GM18909 (cell line): ENCODE data around the gene RPL37.
"Not testable (repeated sequence)": the region's sequence is repeated elsewhere in the genome, so short reads cannot be mapped to it uniquely, and the experiment has no call there.

Experiments used
- ATAC-seq: cut with Tn5 transposase; IDR thresholded peaks from one replicate; pipeline ENCODE4 v1.9.1; 2021; ENCODE audit warnings: mild to moderate bottlenecking; ENCODE audit not compliant: unreplicated experiment, poor library complexity

Gene RPL37

DNA sequence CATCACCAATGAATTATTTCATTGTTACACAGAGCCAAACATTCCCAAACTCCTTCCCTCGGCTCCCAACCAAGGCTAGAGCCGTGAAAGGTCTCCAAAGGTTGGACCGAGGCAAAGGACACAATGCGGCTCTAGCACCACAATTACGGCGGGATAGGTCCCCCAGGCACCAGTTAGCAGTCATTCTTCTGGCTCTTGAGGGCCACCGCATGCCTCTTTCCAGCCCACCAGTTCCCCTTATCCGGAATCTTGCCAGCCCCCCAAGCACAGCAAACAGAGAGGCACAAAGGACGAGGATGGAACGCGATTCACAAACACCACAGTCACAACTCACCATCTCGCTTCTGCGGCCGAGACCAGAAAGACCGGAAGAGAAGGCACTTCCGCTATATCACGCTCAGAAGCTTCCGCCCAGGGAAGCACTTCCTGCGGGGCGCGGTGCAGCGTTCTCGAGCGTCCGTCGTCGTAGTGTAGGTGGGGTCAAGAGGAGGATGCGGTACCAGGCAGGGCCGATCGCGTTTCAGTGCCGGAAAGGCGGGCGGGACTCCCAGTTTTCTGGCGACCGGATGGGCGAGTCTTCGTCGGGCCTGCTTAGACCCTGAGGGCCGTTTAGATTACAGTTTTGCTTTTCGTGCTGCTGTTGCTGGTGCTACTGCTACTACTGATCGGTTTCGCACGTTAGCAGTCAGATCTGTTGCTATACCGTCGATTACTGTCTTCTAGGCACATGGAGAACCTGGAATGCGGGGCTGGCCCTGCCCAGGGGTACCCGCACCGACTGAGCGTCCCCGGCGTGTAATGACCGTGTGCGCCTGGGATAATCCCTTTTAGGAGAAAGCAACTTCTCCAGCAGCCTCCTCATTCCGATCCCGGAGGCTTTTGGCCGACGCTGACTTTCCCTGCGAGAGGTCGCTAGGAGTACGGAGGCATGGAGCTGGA, at the start of gene RPL37:
RPL37 (minus strand) TSS at position 374 of the 939 bp plus-strand sequence; CDS start at position 337, 37 bp downstream.
- ATAC-seq = peak; percentile 99

DNA sequence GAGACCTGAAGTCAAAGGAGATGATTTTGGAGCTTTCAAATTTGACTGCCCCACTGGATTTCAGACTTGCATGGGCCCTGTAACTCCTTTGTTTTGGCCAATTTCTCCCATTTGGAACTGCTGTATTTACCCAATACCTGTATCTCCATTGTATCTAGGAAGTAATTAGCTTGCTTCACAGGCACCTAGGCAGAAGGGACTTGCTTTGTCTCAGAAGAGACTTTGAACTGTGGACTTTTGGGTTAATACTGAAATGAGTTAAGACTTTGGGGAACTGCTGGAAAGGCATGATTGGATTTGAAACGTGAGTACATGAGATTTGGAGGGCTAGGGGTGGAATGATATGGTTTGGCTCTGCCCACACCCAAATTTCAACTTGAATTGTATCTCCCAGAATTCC, 48.0 kb upstream of the RPL37 start:
- ATAC-seq = not testable (repeated sequence)

DNA sequence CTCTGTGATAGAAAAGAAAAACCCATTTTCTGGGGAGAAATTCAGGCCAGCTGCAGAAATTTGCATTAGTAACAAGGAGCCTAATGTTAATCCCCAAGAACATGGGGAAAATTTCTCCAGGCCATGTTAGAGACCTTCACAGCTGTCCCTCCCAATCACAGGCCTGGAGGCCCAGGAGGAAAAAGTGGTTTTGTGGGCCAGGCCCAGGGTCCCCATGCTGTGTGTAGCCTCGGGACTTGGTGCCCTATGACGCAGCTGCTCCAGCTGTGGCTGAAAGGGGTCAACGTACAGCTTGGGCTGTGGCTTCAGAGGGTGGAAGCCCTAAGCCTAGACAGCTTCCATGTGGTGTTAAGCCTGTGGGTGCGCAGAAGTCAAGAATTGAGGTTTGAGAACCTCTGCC, 47.3 kb upstream of the RPL37 start:
- ATAC-seq = no peak

- peak; percentile 66 for ATAC-seq
Observed at GRCh38 chr5:40879163-40879942, 44.3 kb upstream of the RPL37 start.

DNA sequence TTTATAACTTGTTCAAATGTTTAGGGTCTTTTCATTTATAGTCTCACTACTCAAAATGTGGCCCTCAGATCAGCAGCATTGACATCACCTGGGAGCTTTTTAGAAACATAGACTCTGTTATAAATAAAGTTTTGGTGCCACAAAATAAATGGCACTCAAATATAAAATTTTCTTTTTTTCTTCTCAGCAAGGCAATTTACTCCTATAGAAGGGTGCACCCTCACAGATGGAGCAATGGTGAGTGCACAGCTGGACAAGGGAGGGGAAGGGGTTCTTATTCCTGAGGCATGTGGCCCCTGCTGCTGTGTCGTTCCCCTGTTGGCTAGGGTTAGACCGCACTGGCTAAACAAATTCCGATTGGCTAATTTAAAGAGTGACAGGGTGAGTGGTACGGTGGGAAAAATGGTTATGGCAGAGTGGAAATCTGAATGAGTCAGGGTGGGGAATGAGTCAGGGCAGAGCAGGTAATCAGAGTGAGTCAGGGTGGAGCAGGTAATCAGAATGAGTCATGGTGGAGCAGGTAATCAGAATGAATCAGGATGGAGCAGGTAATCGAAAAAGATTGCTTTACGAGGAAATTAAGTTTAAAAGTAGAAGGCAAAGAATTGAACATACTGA, 42.5 kb upstream of the RPL37 start:
- no peak for ATAC-seq

DNA sequence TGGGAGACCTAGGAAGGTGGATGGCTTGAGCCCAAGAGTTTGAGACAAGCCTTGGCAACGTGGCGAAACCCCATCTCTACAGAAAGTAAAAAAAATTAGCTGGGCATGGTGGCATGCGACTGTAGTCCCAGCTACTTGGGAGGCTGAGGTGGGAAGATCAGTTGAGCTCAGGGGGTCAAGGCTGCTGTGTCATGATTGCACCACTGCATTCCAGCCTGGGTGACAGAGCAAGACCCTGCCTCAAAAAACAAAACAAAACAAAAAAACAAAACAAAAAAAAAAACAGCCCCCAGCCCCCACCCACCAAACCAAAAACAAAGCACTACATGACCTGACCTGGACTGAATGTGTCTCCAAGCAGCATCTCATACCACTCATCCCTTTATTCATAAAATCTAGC, 40.9 kb upstream of the RPL37 start:
- no peak for ATAC-seq

GRCh38 chr5:40873286-40873880, 38.4 kb upstream of the RPL37 start:
- ATAC-seq = no peak

- ATAC-seq = not testable (repeated sequence)
Observed at GRCh38 chr5:40872253-40872652, 37.2 kb upstream of the RPL37 start.

- ATAC-seq = no peak
Observed at GRCh38 chr5:40871177-40871576, 36.2 kb upstream of the RPL37 start.

DNA sequence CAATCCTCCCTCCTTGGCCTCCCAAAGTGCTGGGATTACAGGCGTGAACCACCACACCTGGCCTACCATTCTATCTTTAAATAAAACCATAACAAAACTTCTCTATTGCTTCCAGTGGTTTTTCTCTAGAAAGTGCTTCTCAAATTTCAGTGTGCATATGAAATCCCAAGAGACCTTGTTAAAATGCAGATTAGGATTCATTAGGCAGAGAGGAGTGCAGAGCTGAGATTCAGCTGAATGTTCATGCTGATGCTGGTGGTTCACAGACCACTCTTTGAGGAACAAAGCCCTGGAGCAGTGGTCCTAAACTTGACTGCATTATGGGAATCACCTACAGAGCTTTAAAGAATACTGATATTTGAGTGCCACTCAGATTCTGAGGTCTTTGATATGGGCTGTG, 34.4 kb upstream of the RPL37 start:
- no peak for ATAC-seq

DNA sequence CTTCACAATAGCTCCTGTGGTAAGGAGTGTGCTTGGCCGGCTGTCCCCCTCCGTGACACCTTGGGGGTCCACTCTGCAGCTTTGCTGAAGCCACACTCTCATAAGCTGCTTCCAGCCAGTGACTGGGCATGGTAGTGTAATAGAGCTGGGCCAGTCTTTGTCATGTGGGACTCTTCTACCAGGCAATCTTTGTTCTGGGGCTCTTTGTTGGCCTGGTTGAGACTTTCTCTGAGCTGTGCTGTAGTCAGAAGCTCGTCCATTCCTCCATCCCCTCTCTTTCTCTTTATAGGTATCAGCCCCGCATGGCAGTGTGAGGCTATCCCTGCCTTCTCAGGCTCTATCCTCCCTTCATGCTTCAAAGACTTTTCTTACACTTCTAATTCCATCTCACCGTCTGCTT, 31.8 kb upstream of the RPL37 start:
- no peak for ATAC-seq

GRCh38 chr5:40865004-40865403, 30.0 kb upstream of the RPL37 start:
- not testable (repeated sequence) for ATAC-seq

- no peak for ATAC-seq
Observed at GRCh38 chr5:40860711-40861110, 25.7 kb upstream of the RPL37 start.

DNA sequence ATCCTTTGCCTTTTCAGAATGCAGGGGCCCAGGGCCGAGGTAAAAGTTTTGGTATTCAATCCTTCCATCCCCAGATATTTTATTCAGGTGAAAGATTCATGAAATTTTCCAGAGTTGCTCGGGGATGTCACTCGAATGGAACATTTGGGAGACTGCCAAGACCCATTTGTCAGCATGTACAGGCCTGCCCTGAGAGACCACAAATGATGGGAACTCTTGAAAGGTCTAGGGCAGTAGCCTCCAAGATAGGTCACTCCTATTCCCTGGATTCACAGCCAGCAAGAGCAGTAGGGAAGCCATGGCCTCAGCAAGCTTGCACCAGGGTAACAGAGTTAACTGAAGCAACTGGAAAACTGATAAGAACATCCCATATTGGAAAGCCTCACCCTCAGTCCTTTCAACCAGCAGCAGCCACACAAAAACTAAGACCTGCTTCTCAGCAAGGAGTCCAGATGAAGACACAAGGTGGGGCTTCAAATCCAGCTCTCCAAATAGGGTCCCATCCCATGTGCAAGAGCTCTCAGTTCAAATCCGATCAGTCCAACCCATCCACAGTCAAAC, 18.7 kb upstream of the RPL37 start:
- no peak for ATAC-seq

DNA sequence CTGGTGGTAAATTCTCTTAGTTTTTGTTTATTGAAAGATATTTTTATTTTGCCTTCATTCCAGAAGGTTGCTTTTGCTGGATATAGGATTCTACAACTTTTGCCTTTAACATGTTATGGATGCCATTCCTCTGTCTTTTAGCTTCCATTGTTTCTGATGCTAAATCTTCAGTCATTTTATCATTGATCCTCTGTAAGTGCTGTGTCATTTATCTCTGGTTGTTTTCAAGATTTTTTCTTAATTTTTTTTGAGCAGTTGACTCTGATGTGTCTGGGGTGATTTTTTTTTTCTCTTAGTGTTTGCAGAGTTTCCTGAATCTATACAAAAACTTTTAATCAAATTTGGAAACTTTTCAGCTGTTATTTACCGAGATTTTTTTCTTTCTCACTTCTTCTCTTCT, 12.5 kb upstream of the RPL37 start:
- ATAC-seq = no peak

- ATAC-seq = no peak
Observed at GRCh38 chr5:40846371-40846770, 11.3 kb upstream of the RPL37 start.

GRCh38 chr5:40844565-40844964, 9.5 kb upstream of the RPL37 start:
- no peak for ATAC-seq

GRCh38 chr5:40842351-40842750, 7.3 kb upstream of the RPL37 start:
- ATAC-seq = no peak

- peak; percentile 55 for ATAC-seq
Observed at GRCh38 chr5:40841068-40841805, 6.2 kb upstream of the RPL37 start, which contains the start of gene CARD6. TSS of gene CARD6 (plus strand) at chr5:40841367. CDS start at chr5:40841383, 16 bp downstream.
